NB4 (cell line): ENCODE data around the gene MYO1E.

Experiments
- DNase-seq: peaks from one replicate; pipeline ENCODE4 v3.0.0; 2010; ENCODE audit warnings: low read depth
- H3K4me3 ChIP-seq: one replicate; pipeline ENCODE4 v1.5.1; 2011; ENCODE audit warnings: mild to moderate bottlenecking, low read depth, low read length, moderate library complexity
- MYC ChIP-seq: IDR thresholded peaks from 2 replicates; pipeline ENCODE4 v1.6.1; 2011; ENCODE audit warnings: low read depth, low read length
- POLR2A ChIP-seq: IDR thresholded peaks from 2 replicates; pipeline ENCODE4 v1.6.1; 2011; ENCODE audit warnings: mild to moderate bottlenecking; ENCODE audit not compliant: insufficient read length; ENCODE audit errors: extremely low read depth
- TF ChIP-seq, protein P1 (sequence below): IDR thresholded peaks from one replicate; pipeline ENCODE4 v1.5.1; 2012; ENCODE audit warnings: low read depth, low read length
- TF ChIP-seq, protein P2 (sequence below): IDR thresholded peaks from 2 replicates; pipeline ENCODE4 v1.6.1; 2011; ENCODE audit warnings: low read depth, low read length

The MYO1E gene

DNA sequence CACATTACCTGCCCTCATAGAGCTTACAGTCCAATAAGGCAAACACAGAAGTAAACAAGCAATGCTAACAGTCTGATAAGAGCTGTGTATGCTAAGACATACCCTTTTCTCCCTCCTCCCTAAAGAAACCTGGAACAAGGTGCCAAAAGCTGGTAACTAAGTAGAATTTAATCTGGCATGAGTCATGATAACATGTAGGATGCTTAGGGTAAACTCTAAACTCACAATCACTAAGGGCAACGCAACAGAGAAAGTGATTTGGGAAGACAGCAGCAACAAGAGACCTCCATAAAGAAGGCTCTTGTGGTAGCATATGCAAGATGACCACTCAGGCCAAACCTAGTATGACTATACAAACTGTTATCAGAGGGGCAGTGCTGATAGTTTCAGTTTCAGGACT is 55.5 kb downstream of the MYO1E start:
- H3K4me3 ChIP-seq, result no peak overlapping the region
- no peak for DNase-seq
- TF ChIP-seq POLR2A (no peak), MYC (no peak)
- TF ChIP-seq, protein P1, sequence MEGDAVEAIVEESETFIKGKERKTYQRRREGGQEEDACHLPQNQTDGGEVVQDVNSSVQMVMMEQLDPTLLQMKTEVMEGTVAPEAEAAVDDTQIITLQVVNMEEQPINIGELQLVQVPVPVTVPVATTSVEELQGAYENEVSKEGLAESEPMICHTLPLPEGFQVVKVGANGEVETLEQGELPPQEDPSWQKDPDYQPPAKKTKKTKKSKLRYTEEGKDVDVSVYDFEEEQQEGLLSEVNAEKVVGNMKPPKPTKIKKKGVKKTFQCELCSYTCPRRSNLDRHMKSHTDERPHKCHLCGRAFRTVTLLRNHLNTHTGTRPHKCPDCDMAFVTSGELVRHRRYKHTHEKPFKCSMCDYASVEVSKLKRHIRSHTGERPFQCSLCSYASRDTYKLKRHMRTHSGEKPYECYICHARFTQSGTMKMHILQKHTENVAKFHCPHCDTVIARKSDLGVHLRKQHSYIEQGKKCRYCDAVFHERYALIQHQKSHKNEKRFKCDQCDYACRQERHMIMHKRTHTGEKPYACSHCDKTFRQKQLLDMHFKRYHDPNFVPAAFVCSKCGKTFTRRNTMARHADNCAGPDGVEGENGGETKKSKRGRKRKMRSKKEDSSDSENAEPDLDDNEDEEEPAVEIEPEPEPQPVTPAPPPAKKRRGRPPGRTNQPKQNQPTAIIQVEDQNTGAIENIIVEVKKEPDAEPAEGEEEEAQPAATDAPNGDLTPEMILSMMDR, result no peak
- TF ChIP-seq, protein P2, sequence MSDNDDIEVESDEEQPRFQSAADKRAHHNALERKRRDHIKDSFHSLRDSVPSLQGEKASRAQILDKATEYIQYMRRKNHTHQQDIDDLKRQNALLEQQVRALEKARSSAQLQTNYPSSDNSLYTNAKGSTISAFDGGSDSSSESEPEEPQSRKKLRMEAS, result no peak

DNA sequence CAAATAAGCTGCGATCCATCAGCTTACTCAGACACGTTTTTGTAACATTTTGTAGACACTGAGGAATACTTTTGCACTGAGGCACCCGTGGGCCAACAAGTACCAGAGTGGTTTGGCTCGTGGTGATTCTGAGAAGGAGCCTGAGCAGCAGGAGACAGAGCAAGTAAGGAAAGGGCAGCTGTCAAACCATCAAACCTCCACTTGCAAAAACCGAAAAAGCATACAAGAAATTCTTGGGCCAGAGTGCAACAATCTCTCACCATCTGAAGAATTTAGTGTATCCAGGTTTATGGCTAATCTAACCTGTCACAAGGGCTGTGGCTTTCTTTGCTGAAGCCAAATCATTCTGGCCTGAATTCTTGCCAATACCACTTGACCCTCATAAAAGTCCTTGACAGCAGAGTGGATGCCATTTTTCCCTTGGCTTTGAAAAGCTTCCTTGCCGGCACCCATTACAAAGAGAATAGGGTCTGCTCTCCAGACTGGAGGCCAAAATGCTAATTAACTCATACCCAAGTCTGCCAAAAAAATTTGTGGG is 56.7 kb downstream of the MYO1E start:
- no peak for DNase-seq
- TF ChIP-seq POLR2A (no peak), MYC (no peak)
- TF ChIP-seq, protein P1, result no peak
- TF ChIP-seq, protein P2, result no peak
- no peak overlapping the region for H3K4me3 ChIP-seq

DNA sequence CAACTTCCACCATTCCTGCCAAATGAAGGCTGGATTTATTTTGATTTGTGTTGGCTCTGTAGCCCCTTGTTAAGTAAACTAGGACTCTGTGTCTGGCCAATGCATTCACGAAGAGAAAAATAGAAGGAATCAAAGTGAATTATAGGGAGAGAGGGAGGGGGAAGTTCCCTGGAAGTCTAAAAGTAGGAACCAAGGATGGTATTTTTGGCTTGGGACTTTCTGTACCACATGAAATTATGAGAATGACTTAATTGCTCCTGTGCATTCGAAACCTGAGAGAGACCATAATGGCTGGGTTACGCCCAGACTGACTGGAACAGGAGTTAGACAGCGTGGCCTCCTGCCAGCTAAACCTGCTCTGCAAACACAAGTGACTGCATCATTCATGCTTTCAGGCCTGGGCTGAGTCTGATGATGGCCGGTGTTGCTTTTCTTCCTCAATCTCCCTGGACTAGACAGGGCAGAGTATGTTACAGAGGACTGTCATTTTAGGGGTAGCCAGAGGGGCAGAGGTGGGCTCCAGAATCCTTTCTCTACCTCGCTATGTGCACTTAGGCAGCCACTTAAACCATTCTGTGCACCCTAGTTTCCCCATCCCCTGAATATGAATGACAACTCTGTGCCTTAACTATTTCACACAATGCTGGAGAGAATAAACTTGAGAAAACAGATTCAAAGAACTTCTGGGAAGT is 58.9 kb downstream of the MYO1E start:
- no peak for TF ChIP-seq MYC
- DNase-seq, result no peak
- H3K4me3 ChIP-seq, result no peak overlapping the region

DNA sequence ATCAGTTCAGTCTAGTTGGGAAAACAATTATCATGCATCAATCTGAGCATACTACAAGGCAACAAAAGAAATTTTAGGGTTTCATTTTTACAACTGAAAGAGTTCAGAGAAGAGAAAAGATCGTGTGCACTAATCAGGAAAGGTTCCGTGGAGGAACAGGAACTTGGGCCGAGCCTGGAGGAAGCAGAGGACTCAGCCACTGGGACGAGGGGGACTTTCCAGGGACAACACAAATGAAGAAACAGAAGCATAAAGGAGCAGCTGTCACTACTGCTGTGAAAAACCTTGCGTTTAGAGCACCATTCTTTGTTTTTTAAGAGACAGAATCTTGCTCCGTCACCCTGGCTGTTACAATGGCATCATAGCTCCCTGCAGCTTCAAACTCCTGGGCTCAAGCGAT is 60.5 kb downstream of the MYO1E start:
- no peak overlapping the region for H3K4me3 ChIP-seq
- DNase-seq, result no peak
- TF ChIP-seq, protein P2, result no peak
- TF ChIP-seq POLR2A, result no peak
- TF ChIP-seq MYC, result no peak
- TF ChIP-seq, protein P1, result no peak

DNA sequence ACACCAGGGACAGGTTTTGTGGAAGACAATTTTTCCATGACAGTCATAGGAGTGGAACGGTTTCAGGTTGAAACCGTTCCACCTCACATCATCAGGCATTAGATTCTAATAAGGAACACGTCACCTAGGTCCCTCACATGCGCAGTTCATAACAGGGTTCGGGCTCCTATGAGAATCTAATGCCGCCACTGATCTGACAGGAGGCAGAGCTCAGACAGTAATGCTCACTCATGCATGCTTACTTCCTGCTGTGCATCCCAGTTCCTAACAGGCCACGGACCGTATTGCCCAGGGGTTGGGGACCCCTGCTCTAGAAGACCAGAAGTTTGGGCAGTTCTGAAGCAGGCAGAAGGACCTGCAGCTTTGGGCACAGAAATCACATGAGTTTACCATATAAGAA is 61.5 kb downstream of the MYO1E start:
- no peak for DNase-seq
- H3K4me3 ChIP-seq, result no peak overlapping the region
- TF ChIP-seq, protein P2, result no peak
- TF ChIP-seq, protein P1, result no peak
- TF ChIP-seq POLR2A (no peak), MYC (no peak)

DNA sequence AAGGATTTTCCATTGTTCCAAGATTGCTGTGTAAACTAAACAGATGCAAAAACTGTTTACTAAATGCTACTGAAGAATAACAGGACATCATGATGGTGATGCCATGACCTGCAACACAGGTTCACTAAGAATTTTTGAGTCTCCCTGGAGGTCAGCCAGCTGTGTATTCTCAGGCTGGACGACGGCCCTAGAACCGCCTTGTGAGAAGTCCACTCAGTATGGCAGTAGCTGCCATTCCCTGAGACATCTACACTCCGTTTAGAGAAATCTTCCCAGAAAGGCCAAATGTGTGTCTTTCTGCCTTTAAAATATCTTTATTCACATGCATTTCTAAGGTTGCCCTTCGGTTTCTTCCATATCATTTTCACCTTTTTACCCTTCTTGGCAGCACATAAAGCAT is 63.3 kb downstream of the MYO1E start:
- no peak for DNase-seq
- H3K4me3 ChIP-seq, result no peak overlapping the region
- TF ChIP-seq, protein P2, result no peak
- TF ChIP-seq, protein P1, result no peak
- TF ChIP-seq MYC, result no peak
- no peak for TF ChIP-seq POLR2A
